ENCODE data around the gene HSF5. TPM values are rescaled to one million over a fixed set of nuclear protein-coding genes. Genes with fewer than 3 reads are reported as not detected.

Gene HSF5
- total and polyA plus RNA-seq, 2 of the 4 experiments (the other 2 are of a cell fraction) = not detected

GRCh38 chr17:58370716-58371115, 117.5 kb downstream of the HSF5 start:
- Histone ChIP-seq H2AK9ac (replicated peaks; ENCODE audit: low read depth, low read length, poor library complexity) (no peak overlapping the region), H3K9me3 (ENCODE audit: control insufficient read depth, insufficient read depth, low read length) (no peaks in the 10 kb centered on the region), H3K4me3 (ENCODE audit: insufficient read depth, low read depth, low read length) (no peak overlapping the region), H3K27me3 (ENCODE audit: control insufficient read depth, insufficient read depth, low read length) (peaks cover 17% of the 10 kb centered on the region), H3K18ac (ENCODE audit: low read depth, low read length) (no peak overlapping the region), H3K79me1 (ENCODE audit: low read depth in 1 of 2, low read length in 2 of 2) (no peaks in the 10 kb centered on the region), H2BK5ac (ENCODE audit: low read depth, low read length, poor library complexity, severe bottlenecking) (no peak overlapping the region), H3K4me2 (ENCODE audit: low read depth, low read length) (no peak overlapping the region), H2AK5ac (ENCODE audit: low read depth, low read length) (no peak overlapping the region), H2BK15ac (ENCODE audit: low read depth, low read length) (no peak overlapping the region), H4K20me1 (ENCODE audit: insufficient read depth, low read length) (no peaks in the 10 kb centered on the region), H4K91ac (ENCODE audit: insufficient read depth, low read depth, low read length) (no peak overlapping the region), H3K23ac (ENCODE audit: low read depth, low read length) (no peak overlapping the region), H3K27ac (ENCODE audit: insufficient read depth, low read length) (no peak overlapping the region), H3K9ac (ENCODE audit: low read depth, low read length) (no peak overlapping the region), H3K56ac (ENCODE audit: extremely low read depth, insufficient read depth, low read length) (no peak overlapping the region), H4K5ac (ENCODE audit: low read depth, low read length) (no peak overlapping the region), H3K4ac (ENCODE audit: low read depth, low read length) (no peak overlapping the region), H2BK20ac (ENCODE audit: low read depth, low read length) (no peak overlapping the region), H3K36me3 (ENCODE audit: control insufficient read depth, insufficient read depth, low read length) (no peaks in the 10 kb centered on the region), H2AFZ (replicated peaks; ENCODE audit: low read length, poor library complexity) (no peak overlapping the region), H2BK120ac (ENCODE audit: low read depth, low read length) (no peak overlapping the region), H3K14ac (replicated peaks; ENCODE audit: low read depth, low read length) (no peak overlapping the region), H4K8ac (ENCODE audit: low read depth in 2 of 2, low read length in 2 of 2) (no peak overlapping the region), H3K9me1 (ENCODE audit: insufficient read depth, low read length) (no peaks in the 10 kb centered on the region), H3K4me1 (ENCODE audit: control insufficient read depth, insufficient read depth, low read length) (no peaks in the 10 kb centered on the region)
- ATAC-seq (ENCODE audit: low read depth) = no peak
- dilution Hi-C loops (cut with HindIII; ENCODE audit: low sequenced_read_pairs, unreplicated experiment) (no loop called here), in situ Hi-C loops (cut with MboI; ENCODE audit: low sequenced_read_pairs) (no loop called here), intact Hi-C loops (cut with micrococcal nuclease) (no loop called here)
- no CpG with 5 or more reads among the region's 9 CpGs for WGBS, 2 experiments (ENCODE audit: extremely low coverage in 2 of 2, insufficient read length in 1 of 2)
- TF ChIP-seq RAD21 (IDR thresholded peaks at IDR 0.05; ENCODE audit: low read length) (no peak), BHLHE40 (IDR thresholded peaks at IDR 0.05; ENCODE audit: low read depth, low read length) (no peak), POLR2A (IDR thresholded peaks at IDR 0.05; ENCODE audit: low read depth, low read length) (no peak), MAZ (IDR thresholded peaks at IDR 0.05; ENCODE audit: borderline replicate concordance, low read depth, low read length) (no peak), NFE2L2 (IDR thresholded peaks at IDR 0.05; ENCODE audit: low read depth, low read length) (no peak), FOS (IDR thresholded peaks at IDR 0.05; ENCODE audit: low read depth, low read length) (no peak), CEBPB (IDR thresholded peaks at IDR 0.05; ENCODE audit: low read depth, low read length) (no peak), CHD1 (IDR thresholded peaks at IDR 0.05; ENCODE audit: low read depth, low read length) (no peak)
- DNase-seq = no peak
- no TSS peak for BruUV-seq (replicated peaks)
- CTCF ChIA-PET = no interaction called here
- POLR2A ChIA-PET (ENCODE audit: unreplicated experiment) = no interaction called here

Data from IMR-90 (cell line).